ENCODE results near the gene GTPBP6. TPM values are rescaled to one million over a fixed set of nuclear protein-coding genes. Genes with fewer than 3 reads are reported as not detected.

The GTPBP6 gene
- total RNA-seq, 1 donor from 2014 or later, result 36.2 TPM

DNA sequence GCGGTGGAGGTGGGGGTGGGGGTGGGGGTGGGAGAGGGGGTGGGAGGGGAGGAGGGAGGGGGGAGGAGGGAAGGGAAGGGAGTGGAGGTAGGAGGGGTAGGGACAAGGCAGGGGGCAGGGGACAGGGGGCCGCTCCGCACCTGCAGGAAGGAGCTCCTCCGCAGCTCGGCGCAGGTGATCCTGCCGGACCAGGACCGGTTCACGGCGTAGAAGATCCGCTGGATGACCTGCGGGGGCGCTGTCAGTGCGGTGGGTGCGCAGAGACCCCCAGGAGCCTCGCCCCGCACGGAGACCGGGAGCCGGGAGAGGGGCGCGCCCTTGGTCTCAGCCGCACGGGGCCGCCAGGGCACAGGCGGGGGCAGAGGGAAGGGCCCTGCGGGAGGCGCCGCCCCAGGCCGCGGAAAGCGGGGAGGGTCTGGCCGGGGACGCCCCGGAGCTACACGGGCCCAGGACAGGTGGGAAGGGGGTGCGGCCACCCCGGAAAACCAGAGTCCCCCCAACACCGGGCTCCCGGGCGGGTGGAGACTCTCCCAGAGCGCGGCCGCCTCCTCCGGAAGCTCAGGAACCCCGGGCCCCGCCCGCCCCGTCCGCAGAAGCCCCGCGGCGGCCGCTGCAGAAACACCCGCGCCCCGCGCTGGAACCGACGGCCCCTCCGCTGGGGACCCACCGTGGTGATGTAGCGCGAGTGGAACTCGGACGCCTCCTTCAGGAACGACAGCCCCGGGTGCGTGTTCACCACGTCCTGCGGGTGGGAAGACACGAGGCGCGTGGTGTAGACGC is 27.6 kb upstream of the GTPBP6 start:
- no peak for DNase-seq (ENCODE audit: low read depth)
- no peak overlapping the region for H3K4me3 ChIP-seq (ENCODE audit: low read depth, low read length)
- TF ChIP-seq, protein P1, sequence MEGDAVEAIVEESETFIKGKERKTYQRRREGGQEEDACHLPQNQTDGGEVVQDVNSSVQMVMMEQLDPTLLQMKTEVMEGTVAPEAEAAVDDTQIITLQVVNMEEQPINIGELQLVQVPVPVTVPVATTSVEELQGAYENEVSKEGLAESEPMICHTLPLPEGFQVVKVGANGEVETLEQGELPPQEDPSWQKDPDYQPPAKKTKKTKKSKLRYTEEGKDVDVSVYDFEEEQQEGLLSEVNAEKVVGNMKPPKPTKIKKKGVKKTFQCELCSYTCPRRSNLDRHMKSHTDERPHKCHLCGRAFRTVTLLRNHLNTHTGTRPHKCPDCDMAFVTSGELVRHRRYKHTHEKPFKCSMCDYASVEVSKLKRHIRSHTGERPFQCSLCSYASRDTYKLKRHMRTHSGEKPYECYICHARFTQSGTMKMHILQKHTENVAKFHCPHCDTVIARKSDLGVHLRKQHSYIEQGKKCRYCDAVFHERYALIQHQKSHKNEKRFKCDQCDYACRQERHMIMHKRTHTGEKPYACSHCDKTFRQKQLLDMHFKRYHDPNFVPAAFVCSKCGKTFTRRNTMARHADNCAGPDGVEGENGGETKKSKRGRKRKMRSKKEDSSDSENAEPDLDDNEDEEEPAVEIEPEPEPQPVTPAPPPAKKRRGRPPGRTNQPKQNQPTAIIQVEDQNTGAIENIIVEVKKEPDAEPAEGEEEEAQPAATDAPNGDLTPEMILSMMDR (conservative IDR thresholded peaks at IDR 0.05; ENCODE audit: low read depth, low read length), result no peak

DNA sequence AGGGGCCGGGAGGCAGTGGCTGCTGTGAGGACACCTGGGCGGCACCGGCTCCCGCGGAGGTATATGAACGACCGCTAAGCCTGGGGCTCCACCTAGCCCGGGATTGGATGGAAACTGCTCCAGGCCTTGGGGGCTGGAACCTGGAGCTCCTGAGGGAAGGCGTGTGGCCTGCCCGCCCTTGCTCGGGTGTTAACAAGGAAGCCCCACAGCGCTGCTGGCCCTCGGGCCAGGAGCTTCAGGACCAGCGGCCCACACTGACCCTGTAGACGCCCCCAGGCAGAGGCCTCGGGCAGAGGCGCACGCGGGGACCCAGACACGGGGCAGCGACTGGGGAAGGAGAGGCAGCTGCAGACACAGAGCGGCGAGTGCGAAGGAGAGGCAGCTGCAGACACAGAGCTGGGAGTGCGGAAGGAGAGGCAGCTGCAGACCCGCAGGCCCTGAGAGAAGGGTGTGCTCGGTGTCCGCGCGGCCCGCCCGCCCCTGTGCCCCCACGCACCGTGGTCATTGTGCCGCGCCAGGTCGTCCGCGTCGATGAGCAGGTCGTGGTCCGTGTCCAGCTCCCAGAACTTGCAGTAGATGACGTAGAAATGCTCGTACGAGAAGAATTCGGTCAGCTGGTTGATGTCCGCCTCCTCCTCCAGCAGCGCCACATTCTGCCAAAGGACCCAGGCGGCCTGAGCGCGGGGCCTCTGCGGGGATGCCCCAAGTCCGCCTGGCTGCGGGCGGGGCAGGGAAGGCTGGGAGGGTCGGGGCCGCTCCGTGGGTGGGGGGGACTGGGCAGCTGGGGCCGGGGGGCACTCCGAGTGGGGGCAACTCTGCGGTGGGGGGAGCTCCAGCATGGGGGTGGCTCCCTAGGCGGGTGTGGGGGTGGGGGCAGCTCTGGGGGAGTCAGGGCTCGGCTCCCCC is 26.7 kb upstream of the GTPBP6 start:
- TF ChIP-seq, protein P1 (conservative IDR thresholded peaks at IDR 0.05; ENCODE audit: low read depth, low read length), result no peak
- no peak overlapping the region for H3K4me3 ChIP-seq (ENCODE audit: low read depth, low read length)
- no peak for DNase-seq (ENCODE audit: low read depth)

DNA sequence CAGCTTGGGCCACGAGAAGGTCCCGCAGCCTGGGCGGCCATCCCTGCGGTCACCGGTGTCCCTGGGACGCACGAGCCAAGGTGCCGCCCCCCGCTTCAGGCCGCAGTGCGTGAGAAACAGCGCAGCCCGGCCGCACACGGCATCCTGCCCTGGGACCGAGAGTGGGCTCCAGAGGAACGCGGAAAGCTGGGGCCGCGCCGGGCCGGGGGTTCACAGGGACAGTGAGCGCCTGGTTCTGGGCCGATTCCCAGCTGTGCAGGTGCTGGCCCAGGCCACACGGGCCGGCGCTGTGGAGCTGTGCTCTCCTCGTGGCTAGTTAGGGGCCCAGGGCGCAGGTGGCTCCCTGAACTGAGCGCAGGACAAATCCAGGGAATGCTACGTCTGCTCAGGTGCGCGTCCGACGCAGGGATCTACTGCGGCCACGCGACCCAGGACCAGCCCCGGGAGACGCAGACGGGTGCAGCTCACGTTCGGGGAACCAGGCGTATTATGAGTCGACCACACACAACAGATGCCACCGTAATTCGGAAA is 25.8 kb upstream of the GTPBP6 start:
- no peak overlapping the region for H3K4me3 ChIP-seq (ENCODE audit: low read depth, low read length)
- DNase-seq (ENCODE audit: low read depth), result no peak
- TF ChIP-seq, protein P1 (conservative IDR thresholded peaks at IDR 0.05; ENCODE audit: low read depth, low read length), result no peak

DNA sequence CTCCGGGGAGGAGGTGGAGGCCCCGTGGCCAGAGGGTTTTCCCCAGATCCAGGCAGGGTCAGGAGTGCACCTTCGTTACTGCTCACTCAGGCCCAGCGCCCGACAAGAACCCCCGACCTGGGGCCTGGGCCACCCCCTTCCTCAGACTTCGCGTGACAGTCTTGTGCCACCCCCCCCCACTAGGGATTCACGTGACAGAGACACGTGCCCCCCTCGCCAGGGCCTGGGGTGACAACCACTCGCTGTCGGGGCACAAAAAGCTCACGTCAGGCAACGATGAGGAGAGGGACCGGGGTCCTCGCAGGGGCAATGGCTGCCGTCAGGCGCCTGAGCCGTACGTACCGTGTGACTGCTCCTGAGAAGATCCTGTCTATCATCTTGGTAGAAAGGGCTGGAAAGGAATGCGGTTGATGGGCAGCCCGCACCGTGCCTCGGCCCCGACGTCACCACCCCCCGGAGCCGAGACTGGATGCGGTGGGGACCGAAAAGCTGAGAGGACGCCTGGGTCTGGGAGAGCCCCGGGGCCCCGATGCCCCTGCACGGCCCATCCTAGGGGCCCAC is 23.0 kb upstream of the GTPBP6 start:
- no peak for DNase-seq (ENCODE audit: low read depth)
- no peak overlapping the region for H3K4me3 ChIP-seq (ENCODE audit: low read depth, low read length)
- TF ChIP-seq, protein P1 (conservative IDR thresholded peaks at IDR 0.05; ENCODE audit: low read depth, low read length), result no peak

DNA sequence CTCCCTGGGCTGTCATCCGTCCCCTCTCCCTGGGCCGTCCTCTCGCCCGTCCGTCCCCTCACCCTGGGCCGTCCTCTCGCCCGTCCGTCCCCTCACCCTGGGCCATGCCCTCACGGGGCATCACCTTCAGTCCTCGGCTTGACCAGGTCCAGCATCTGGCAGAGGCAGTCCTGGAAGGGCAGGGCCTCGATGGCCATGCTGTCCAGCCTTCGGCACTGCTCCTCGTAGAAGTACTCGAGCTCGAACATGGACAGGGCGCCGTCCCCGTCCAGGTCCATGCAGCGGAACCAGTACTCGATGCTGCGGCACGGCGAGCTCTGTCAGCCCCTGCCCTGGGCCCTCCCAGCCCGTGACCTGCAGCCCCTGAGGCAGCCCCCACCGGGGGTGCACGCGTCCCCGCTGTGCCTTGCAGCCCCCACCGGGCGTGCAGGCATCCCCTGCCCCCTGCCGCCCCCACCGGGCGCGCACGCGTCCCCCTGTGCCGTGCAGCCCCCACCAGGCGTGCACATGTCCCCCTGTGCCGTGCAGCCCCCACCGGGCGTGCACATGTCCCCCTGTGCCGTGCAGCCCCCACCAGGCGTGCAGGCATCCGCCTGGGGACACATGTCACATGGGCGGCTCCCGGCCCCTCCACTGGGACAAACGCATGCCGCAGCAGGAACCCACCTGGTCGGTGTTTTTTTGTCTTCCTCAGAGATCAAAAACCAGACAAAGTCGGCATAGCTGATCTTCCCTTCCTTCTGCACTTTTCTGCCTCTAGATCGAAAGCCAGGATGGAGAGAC is 22.2 kb upstream of the GTPBP6 start:
- DNase-seq (ENCODE audit: low read depth), result no peak
- TF ChIP-seq, protein P1 (conservative IDR thresholded peaks at IDR 0.05; ENCODE audit: low read depth, low read length), result no peak
- no peak overlapping the region for H3K4me3 ChIP-seq (ENCODE audit: low read depth, low read length)

DNA sequence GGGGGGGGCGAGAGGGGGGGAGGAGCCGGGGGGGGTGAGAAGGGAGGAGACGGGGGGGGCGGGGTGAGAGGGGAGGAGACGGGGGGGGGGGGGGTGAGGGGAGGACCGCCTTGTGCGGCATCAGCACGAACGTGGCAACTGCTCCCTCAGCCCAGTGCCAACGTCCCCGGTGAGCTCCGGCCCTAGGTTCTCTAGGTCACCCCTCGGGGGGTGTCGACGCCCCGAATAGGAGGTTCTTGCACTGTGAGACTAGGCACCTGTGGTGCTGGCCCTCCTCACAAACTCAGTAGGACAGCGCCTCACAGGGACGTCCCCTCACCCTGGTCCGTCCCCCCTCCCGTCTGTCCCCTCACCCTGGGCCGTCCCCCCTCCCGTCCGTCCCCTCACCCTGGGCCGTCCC is 21.5 kb upstream of the GTPBP6 start:
- TF ChIP-seq, protein P1 (conservative IDR thresholded peaks at IDR 0.05; ENCODE audit: low read depth, low read length), result no peak
- no peak for DNase-seq (ENCODE audit: low read depth)
- no peak overlapping the region for H3K4me3 ChIP-seq (ENCODE audit: low read depth, low read length)

Data from epithelial cell of proximal tubule (primary cell).